Measurements from ENCODE around the gene KCNK3. TPM values are rescaled to one million over a fixed set of nuclear protein-coding genes. Genes with fewer than 3 reads are reported as not detected.

KCNK3 gene
- total and polyA plus RNA-seq, 4 donors: 6.7 to 29.9 (median 20.0) TPM

- no peak overlapping the region for H3K9ac ChIP-seq (ENCODE audit: insufficient read depth in 1 of 2, low read length in 2 of 2)
These were observed 17.6 kb downstream of the KCNK3 start for GRCh38 chr2:26710145-26710544.

GRCh38 chr2:26710743-26711456 is 18.4 kb downstream of the KCNK3 start:
- Histone ChIP-seq H3K4me3 (no peak overlapping the region), H3K9ac (ENCODE audit: insufficient read depth in 1 of 2, low read length in 2 of 2) (no peak overlapping the region), H3K27ac (ENCODE audit: low read depth in 1 of 2, low read length in 1 of 2) (peak overlapping the region in 1 of 2 donors; percentile 20), H3K36me3 (ENCODE audit: control insufficient read depth in 4 of 4, insufficient read depth in 4 of 4, low read length in 4 of 4) (no peaks in the 10 kb centered on the region), H3K9me3 (ENCODE audit: control insufficient read depth in 4 of 4, insufficient read depth in 3 of 4, low read length in 3 of 4) (peaks cover 0 to 2% (median 0%) of the 10 kb centered on the region in 4 donors), H3K4me1 (ENCODE audit: control insufficient read depth in 5 of 5, insufficient read depth in 5 of 5, low read length in 5 of 5) (peaks cover 0 to 73% (median 37%) of the 10 kb centered on the region in 5 donors), H3K27me3 (ENCODE audit: control insufficient read depth in 3 of 3, insufficient read depth in 3 of 3, low read length in 2 of 3) (no peaks in the 10 kb centered on the region)
- 70 to 80% methylated on average over 17 of the region's 17 CpGs for WGBS, 2 donors
- no peak for TF ChIP-seq CTCF (IDR thresholded peaks at IDR 0.05; ENCODE audit: control extremely low read depth, extremely low read depth)
- DNase-seq (no peak), ATAC-seq (ENCODE audit: insufficient read depth, low FRiP score) (no peak)

More at GRCh38 chr2:26710145-26710544, 17.6 kb downstream of the KCNK3 start:
- Histone ChIP-seq H3K4me1 (ENCODE audit: control insufficient read depth in 5 of 5, insufficient read depth in 5 of 5, low read length in 5 of 5) (peaks cover 0 to 79% (median 37%) of the 10 kb centered on the region in 5 donors), H3K27ac (ENCODE audit: low read depth in 1 of 2, low read length in 1 of 2) (peak overlapping the region in 1 of 2 donors; percentile 20), H3K36me3 (ENCODE audit: control insufficient read depth in 4 of 4, insufficient read depth in 4 of 4, low read length in 4 of 4) (no peaks in the 10 kb centered on the region), H3K9me3 (ENCODE audit: control insufficient read depth in 4 of 4, insufficient read depth in 3 of 4, low read length in 3 of 4) (peaks cover 0 to 2% (median 0%) of the 10 kb centered on the region in 4 donors), H3K4me3 (no peak overlapping the region), H3K27me3 (ENCODE audit: control insufficient read depth in 3 of 3, insufficient read depth in 3 of 3, low read length in 2 of 3) (no peaks in the 10 kb centered on the region)
- no peak for DNase-seq
- WGBS, 2 donors: 69 to 81% methylated on average over 9 of the region's 9 CpGs
- no peak for ATAC-seq (ENCODE audit: insufficient read depth, low FRiP score)
- TF ChIP-seq CTCF (IDR thresholded peaks at IDR 0.05; ENCODE audit: control extremely low read depth, extremely low read depth): no peak

- H3K27me3 ChIP-seq (ENCODE audit: control insufficient read depth in 3 of 3, insufficient read depth in 3 of 3, low read length in 2 of 3): no peaks in the 10 kb centered on the region
- H3K4me1 ChIP-seq (ENCODE audit: control insufficient read depth in 5 of 5, insufficient read depth in 5 of 5, low read length in 5 of 5): peaks cover 0 to 66% (median 36%) of the 10 kb centered on the region in 5 donors
- DNase-seq (peak in 2 of 3 donors; percentile 21 to 45), ATAC-seq (ENCODE audit: insufficient read depth, low FRiP score) (no peak)
- H3K27ac ChIP-seq (ENCODE audit: low read depth in 1 of 2, low read length in 1 of 2): no peak overlapping the region
- H3K9ac ChIP-seq (ENCODE audit: insufficient read depth in 1 of 2, low read length in 2 of 2): no peak overlapping the region
- 52 to 62% methylated on average over 11 of the region's 11 CpGs for WGBS, 2 donors
- no peak overlapping the region for H3K4me3 ChIP-seq
- peaks cover 0 to 3% (median 0%) of the 10 kb centered on the region in 4 donors for H3K36me3 ChIP-seq (ENCODE audit: control insufficient read depth in 4 of 4, insufficient read depth in 4 of 4, low read length in 4 of 4)
- TF ChIP-seq CTCF (IDR thresholded peaks at IDR 0.05; ENCODE audit: control extremely low read depth, extremely low read depth): no peak
- H3K9me3 ChIP-seq (ENCODE audit: control insufficient read depth in 4 of 4, insufficient read depth in 3 of 4, low read length in 3 of 4): peaks cover 0 to 2% (median 0%) of the 10 kb centered on the region in 4 donors
These were observed 19.1 kb downstream of the KCNK3 start for GRCh38 chr2:26711457-26712161.

Measured in lung (tissue), 12 donors.